Lower leg skin (tissue), 4 donors: ENCODE data around the gene IQGAP3. TPM values are rescaled to one million over a fixed set of nuclear protein-coding genes. Genes with fewer than 3 reads are reported as not detected.

Experiments
- DNase-seq, 2 donors: peaks; one replicate each; pipeline ENCODE4 v3.0.0-alpha.2; 2019; ENCODE audit warnings: low spot score in 2 of 2
- H3K4me3 ChIP-seq: fragments of 200-600 bp; sonication (generic); 2 replicates; pipeline ENCODE4 v1.5.1; 2017; ENCODE audit warnings: mild to moderate bottlenecking, low read depth; ENCODE audit not compliant: poor library complexity, severe bottlenecking
- CTCF ChIP-seq, 3 donors: fragments of 450-650 bp; IDR thresholded peaks; one replicate each; pipeline ENCODE4 v1.5.1; 2016; ENCODE audit warnings: antibody characterized with exemption in 3 of 3, mild to moderate bottlenecking in 3 of 3, moderate library complexity in 2 of 3
- POLR2A ChIP-seq, 2 donors: fragments of 450-650 bp; IDR thresholded peaks; one replicate each; pipeline ENCODE4 v1.6.1; 2016 to 2017; ENCODE audit warnings: antibody characterized with exemption in 2 of 2, mild to moderate bottlenecking in 1 of 2, moderate library complexity in 1 of 2
- WGBS, 2 donors: methylation state at CpG; one replicate each; pipeline ENCODE4 v1.1.5; 2018; 5-methylcytosine and 5-hydroxymethylcytosine counted together
- intact Hi-C: fragments of 100-400 bp; cut with DNase I; formaldehyde crosslinking; loops from one replicate; pipeline ENCODE4 v1.15.0; 2023; ENCODE audit warnings: low total_unique reads
- total RNA-seq, 4 donors: library from RNA; depleted of rRNA; stranded (reverse); fragments of >200 nt; gene quantifications; one replicate each; pipeline ENCODE4 v1.1.0, GENCODE V29; 2016

The IQGAP3 gene
- total RNA-seq, 4 donors from 2014 or later, result 0.98 to 3.0 (median 2.1) TPM

- H3K4me3 ChIP-seq, result no peak overlapping the region
- 92 to 99% methylated on average over 10 to 11 of the region's 11 CpGs for WGBS, 2 donors
- no peak for TF ChIP-seq POLR2A (IDR thresholded peaks at IDR 0.05)
- TF ChIP-seq CTCF (IDR thresholded peaks at IDR 0.05), result no peak
- DNase-seq, result no peak
- intact Hi-C loops, result no loop called here
Observed at GRCh38 chr1:156533568-156534220, 38.7 kb downstream of the IQGAP3 start.

- WGBS, 2 donors, result 91 to 92% methylated on average over 4 of the region's 4 CpGs
- TF ChIP-seq POLR2A (IDR thresholded peaks at IDR 0.05), result no peak
- no peak for TF ChIP-seq CTCF (IDR thresholded peaks at IDR 0.05)
- intact Hi-C loops, result no loop called here
- H3K4me3 ChIP-seq, result no peak overlapping the region
- DNase-seq, result no peak
Observed at GRCh38 chr1:156532374-156532773, 40.0 kb downstream of the IQGAP3 start.

- H3K4me3 ChIP-seq, result no peak overlapping the region
- DNase-seq, result no peak
- no peak for TF ChIP-seq CTCF (IDR thresholded peaks at IDR 0.05)
- no peak for TF ChIP-seq POLR2A (IDR thresholded peaks at IDR 0.05)
- intact Hi-C loops, result no loop called here
- 90 to 97% methylated on average over 17 to 18 of the region's 18 CpGs for WGBS, 2 donors
Observed at GRCh38 chr1:156530006-156530405, 42.4 kb downstream of the IQGAP3 start.

GRCh38 chr1:156528875-156529425 lies 43.4 kb downstream of the IQGAP3 start:
- no peak overlapping the region for H3K4me3 ChIP-seq
- TF ChIP-seq CTCF (IDR thresholded peaks at IDR 0.05) (no peak), POLR2A (IDR thresholded peaks at IDR 0.05) (no peak)
- 92 to 94% methylated on average over 8 of the region's 8 CpGs for WGBS, 2 donors
- intact Hi-C loops, result no loop called here
- no peak for DNase-seq

- WGBS, 2 donors, result 60 to 69% methylated on average over 5 of the region's 5 CpGs
- intact Hi-C loops, result no loop called here
Observed at GRCh38 chr1:156528231-156528630, 44.1 kb downstream of the IQGAP3 start.

More at GRCh38 chr1:156528231-156528630, 44.1 kb downstream of the IQGAP3 start:
- no peak overlapping the region for H3K4me3 ChIP-seq
- DNase-seq, result no peak
- TF ChIP-seq POLR2A (IDR thresholded peaks at IDR 0.05) (no peak), CTCF (IDR thresholded peaks at IDR 0.05) (no peak)
